ENCODE data around the gene AADAT.

Gene AADAT

DNA sequence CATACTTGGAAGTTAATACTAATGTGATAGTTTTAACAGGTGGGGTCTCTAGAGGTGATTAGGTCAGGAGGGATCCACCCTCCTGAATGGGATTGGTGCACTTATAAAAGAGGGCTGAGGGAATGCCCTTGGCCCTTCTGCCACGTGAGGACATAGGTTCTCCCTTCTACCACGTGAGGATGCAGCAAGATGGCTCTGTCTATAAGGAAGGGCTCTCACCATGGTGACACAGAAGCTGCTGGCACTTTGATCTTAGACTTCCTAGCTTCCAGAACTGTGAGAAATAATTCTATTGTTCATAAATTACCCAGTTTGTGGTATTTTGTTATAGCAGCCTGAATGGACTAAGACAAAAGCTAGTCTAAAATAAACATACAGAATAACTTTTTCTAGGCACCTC lies 1.0 kb downstream of the AADAT start:
- peaks cover 15% of the 10 kb centered on the region for H3K4me1 Mint-ChIP-seq
- TF ChIP-seq, protein P1, sequence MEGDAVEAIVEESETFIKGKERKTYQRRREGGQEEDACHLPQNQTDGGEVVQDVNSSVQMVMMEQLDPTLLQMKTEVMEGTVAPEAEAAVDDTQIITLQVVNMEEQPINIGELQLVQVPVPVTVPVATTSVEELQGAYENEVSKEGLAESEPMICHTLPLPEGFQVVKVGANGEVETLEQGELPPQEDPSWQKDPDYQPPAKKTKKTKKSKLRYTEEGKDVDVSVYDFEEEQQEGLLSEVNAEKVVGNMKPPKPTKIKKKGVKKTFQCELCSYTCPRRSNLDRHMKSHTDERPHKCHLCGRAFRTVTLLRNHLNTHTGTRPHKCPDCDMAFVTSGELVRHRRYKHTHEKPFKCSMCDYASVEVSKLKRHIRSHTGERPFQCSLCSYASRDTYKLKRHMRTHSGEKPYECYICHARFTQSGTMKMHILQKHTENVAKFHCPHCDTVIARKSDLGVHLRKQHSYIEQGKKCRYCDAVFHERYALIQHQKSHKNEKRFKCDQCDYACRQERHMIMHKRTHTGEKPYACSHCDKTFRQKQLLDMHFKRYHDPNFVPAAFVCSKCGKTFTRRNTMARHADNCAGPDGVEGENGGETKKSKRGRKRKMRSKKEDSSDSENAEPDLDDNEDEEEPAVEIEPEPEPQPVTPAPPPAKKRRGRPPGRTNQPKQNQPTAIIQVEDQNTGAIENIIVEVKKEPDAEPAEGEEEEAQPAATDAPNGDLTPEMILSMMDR (IDR thresholded peaks at IDR 0.05; ENCODE audit: unreplicated experiment in 3 of 3), result no peak
- no peaks in the 10 kb centered on the region for H3K9me3 Mint-ChIP-seq
- H3K27me3 Mint-ChIP-seq (ENCODE audit: low read depth), result peaks cover 9% of the 10 kb centered on the region
- peak overlapping the region; percentile 78 to 98 (median 97) for H3K27ac Mint-ChIP-seq
- peaks cover 50% of the 10 kb centered on the region for H3K36me3 Mint-ChIP-seq (ENCODE audit: low read depth)
- H3K4me3 Mint-ChIP-seq, result peak overlapping the region; percentile 92 to 97 (median 92)

DNA sequence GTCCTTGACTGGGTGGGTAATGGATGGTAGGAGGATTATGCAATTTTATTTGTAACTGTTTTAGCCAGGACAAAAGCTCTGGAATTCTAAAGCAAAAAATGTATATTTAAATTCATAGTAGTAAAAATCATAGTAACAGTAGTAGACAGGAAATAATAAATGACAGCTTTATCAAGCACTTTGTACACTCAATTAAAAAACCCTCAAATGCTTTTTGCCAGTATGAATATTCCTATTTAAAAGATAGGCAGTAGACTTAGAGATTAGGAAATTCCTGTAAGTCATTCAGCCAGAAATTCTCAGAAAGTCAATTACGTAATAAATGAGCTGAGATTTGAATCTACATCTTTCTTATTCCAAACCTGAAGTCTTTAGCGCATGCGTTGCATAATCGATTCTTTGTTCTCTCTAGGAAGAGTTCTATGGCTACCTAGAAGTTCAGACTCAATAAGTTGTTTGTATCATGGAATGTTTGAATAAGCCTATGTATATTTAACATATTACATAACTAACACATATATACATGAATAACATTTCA lies 2.5 kb downstream of the AADAT start:
- Mint-ChIP-seq H3K4me3 (no peak overlapping the region), H3K27ac (no peak overlapping the region), H3K9me3 (peaks cover 5% of the 10 kb centered on the region), H3K27me3 (ENCODE audit: low read depth) (peaks cover 7% of the 10 kb centered on the region), H3K4me1 (peaks cover 15% of the 10 kb centered on the region), H3K36me3 (ENCODE audit: low read depth) (peaks cover 65% of the 10 kb centered on the region)
- TF ChIP-seq, protein P1 (IDR thresholded peaks at IDR 0.05; ENCODE audit: unreplicated experiment in 3 of 3), result no peak

DNA sequence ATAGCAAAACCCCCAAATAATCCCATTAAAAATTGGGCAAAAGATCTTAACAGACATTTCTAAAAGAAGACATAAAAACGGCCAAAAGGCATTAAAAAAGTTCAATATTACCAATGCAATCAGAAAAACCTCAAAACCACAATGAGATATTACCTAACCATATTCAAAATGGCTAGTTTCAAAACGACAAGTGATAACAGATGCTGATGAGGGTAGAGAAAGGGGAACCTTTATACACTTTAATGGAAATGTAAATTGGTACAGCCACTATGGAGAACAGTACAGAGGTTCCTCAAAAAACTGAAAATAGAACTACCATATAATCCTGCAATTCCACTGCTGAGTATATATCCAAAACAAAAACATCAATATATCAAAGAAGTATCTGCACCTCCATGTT lies 6.2 kb downstream of the AADAT start:
- Mint-ChIP-seq H3K4me1 (peaks cover 5% of the 10 kb centered on the region), H3K4me3 (no peak overlapping the region), H3K36me3 (ENCODE audit: low read depth) (peaks cover 92% of the 10 kb centered on the region), H3K9me3 (peaks cover 5% of the 10 kb centered on the region), H3K27me3 (ENCODE audit: low read depth) (no peaks in the 10 kb centered on the region), H3K27ac (no peak overlapping the region)
- TF ChIP-seq, protein P1 (IDR thresholded peaks at IDR 0.05; ENCODE audit: unreplicated experiment in 3 of 3), result no peak

DNA sequence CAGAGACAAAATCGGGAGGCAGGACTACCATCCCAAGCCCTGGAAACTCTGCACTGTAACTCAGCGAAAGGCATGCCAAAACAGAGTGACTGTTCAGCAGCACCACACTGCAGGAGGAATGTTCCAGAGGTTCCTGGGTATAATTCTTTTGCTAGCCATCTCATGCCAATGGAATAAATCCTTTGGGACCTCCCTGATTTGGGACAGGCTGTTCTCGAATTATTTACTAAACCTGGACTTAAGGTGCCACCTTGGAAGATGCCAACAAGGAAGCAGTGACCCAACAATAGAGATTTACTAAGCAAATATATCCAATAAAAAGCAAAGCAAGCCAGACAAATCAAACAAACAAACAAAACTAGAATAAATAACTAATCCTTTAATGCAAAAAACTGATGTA lies 9.3 kb downstream of the AADAT start:
- Mint-ChIP-seq H3K27me3 (ENCODE audit: low read depth) (no peaks in the 10 kb centered on the region), H3K9me3 (peaks cover 5% of the 10 kb centered on the region), H3K36me3 (ENCODE audit: low read depth) (peaks cover 90% of the 10 kb centered on the region), H3K4me3 (no peak overlapping the region), H3K27ac (no peak overlapping the region), H3K4me1 (no peaks in the 10 kb centered on the region)
- TF ChIP-seq, protein P1 (IDR thresholded peaks at IDR 0.05; ENCODE audit: unreplicated experiment in 3 of 3), result no peak

DNA sequence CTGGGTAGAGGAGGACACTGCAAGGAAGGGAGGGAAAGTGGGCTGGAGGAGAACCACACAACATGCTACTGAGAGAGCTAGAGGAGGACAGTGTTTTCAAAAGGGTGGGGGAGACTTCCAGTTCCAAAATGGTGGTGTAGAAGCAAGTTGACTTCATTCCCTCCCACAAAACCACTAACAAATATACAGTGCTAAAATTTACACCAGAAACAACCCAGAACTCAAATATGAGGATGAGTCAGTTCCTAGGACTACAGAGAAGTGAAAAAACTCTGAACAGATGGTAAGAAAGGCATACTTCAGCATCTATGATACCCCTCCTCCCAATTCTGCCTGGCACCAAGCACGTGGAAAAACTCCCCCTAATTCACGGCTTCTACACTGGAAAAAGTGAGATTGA lies 9.8 kb downstream of the AADAT start:
- TF ChIP-seq, protein P1 (IDR thresholded peaks at IDR 0.05; ENCODE audit: unreplicated experiment in 3 of 3), result no peak
- H3K9me3 Mint-ChIP-seq, result peaks cover 5% of the 10 kb centered on the region
- peaks cover 88% of the 10 kb centered on the region for H3K36me3 Mint-ChIP-seq (ENCODE audit: low read depth)
- no peaks in the 10 kb centered on the region for H3K4me1 Mint-ChIP-seq
- no peaks in the 10 kb centered on the region for H3K27me3 Mint-ChIP-seq (ENCODE audit: low read depth)
- H3K27ac Mint-ChIP-seq, result no peak overlapping the region
- no peak overlapping the region for H3K4me3 Mint-ChIP-seq

DNA sequence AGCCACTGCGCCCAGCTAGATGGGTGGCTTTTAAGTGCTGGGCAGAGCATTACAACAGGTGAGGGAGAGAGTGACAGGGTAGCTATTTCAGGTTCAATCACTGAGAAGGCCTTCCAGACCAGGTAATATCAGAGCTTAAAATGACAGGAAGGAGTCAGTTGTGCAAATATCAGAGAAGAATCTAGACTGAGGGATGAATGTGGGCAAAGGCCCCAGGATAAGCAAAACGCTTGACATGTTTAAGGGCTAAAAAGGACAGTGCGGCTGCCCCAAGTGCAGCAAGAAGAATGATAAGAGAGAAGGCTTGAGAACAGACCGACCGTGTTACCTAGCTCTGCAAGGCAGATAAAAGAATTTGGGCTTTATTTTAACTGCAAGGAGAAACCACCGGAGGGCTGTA lies 18.6 kb downstream of the AADAT start:
- no peaks in the 10 kb centered on the region for H3K4me1 Mint-ChIP-seq
- no peaks in the 10 kb centered on the region for H3K27me3 Mint-ChIP-seq (ENCODE audit: low read depth)
- peaks cover 58% of the 10 kb centered on the region for H3K36me3 Mint-ChIP-seq (ENCODE audit: low read depth)
- TF ChIP-seq, protein P1 (IDR thresholded peaks at IDR 0.05; ENCODE audit: unreplicated experiment in 3 of 3), result no peak
- no peaks in the 10 kb centered on the region for H3K9me3 Mint-ChIP-seq
- no peak overlapping the region for H3K4me3 Mint-ChIP-seq
- H3K27ac Mint-ChIP-seq, result no peak overlapping the region
